ENCODE data around the gene TLCD1. TPM values are rescaled to one million over a fixed set of nuclear protein-coding genes. Genes with fewer than 3 reads are reported as not detected.
A peak's percentile ranks its signal among the peaks of the same experiment; 100 is the strongest.

The TLCD1 gene
- total RNA-seq, 1 experiment from 2014 or later: 50.7 TPM

- H4K8ac ChIP-seq (replicated peaks; ENCODE audit: insufficient read length, low read depth, low read length): no peak overlapping the region
- no peak overlapping the region for H2BK20ac ChIP-seq (ENCODE audit: low read depth, low read length, poor library complexity, severe bottlenecking)
- no peak overlapping the region for H4K91ac ChIP-seq (ENCODE audit: insufficient read length, low read depth, low read length)
- H4K20me1 ChIP-seq (ENCODE audit: control insufficient read depth, insufficient read depth, insufficient read length): peaks cover 4% of the 10 kb centered on the region
- no peaks in the 10 kb centered on the region for H3K4me1 ChIP-seq (ENCODE audit: insufficient read depth, low read length)
- H3K14ac ChIP-seq (ENCODE audit: insufficient read depth, low read length): no peak overlapping the region
- no peak overlapping the region for H3K56ac ChIP-seq (ENCODE audit: insufficient read length, low read depth, low read length)
- H2BK5ac ChIP-seq (ENCODE audit: insufficient read length, low read length): no peak overlapping the region
- H3K23ac ChIP-seq (ENCODE audit: insufficient read length, low read depth, low read length): no peak overlapping the region
- H3K27ac Mint-ChIP-seq: peak overlapping the region; percentile 72 to 91 (median 91); a peak in 6 of 7 replicates
- no peak overlapping the region for H3K27ac ChIP-seq (ENCODE audit: insufficient read length, low read depth, low read length)
- H3K9me3 Mint-ChIP-seq: no peaks in the 10 kb centered on the region
- H3K4me2 ChIP-seq (ENCODE audit: insufficient read depth, insufficient read length, low read length): no peak overlapping the region
- H2BK12ac ChIP-seq (ENCODE audit: insufficient read length, low read depth, low read length): no peak overlapping the region
- TF ChIP-seq CTCF (conservative IDR thresholded peaks at IDR 0.05): no peak
- no peak overlapping the region for H3K4ac ChIP-seq (ENCODE audit: low read depth, low read length)
- H2BK120ac ChIP-seq (ENCODE audit: low read depth, low read length, poor library complexity, severe bottlenecking): no peak overlapping the region
- no peak overlapping the region for H4K5ac ChIP-seq (ENCODE audit: insufficient read length, low read depth, low read length)
- peaks cover 40 to 82% (median 70%) of the 10 kb centered on the region in 3 experiments; a peak in 6 of 7 replicates for H3K36me3 Mint-ChIP-seq (ENCODE audit: insufficient read depth in 1 of 3, low read depth in 3 of 3)
- WGBS (ENCODE audit: extremely low coverage, insufficient read length, low lambda C conversion rate): no CpG with 5 or more reads among the region's 10 CpGs
- no peak overlapping the region for H2AFZ ChIP-seq (ENCODE audit: low read length)
- no peak overlapping the region for H2AK5ac ChIP-seq (ENCODE audit: insufficient read length, low read length)
- no peaks in the 10 kb centered on the region for H3K9me3 ChIP-seq (ENCODE audit: control insufficient read depth, low read depth, low read length)
- no peak overlapping the region for H3K9ac ChIP-seq (ENCODE audit: extremely low read depth, insufficient read length, low read length)
- H3K4me3 Mint-ChIP-seq: peak overlapping the region in 1 of 2 experiments; percentile 21; a peak in 1 of 5 replicates
- H3K27me3 ChIP-seq (ENCODE audit: insufficient read depth, low read length): no peaks in the 10 kb centered on the region
- H3K23me2 ChIP-seq (ENCODE audit: insufficient read length, low read depth, low read length, poor library complexity, severe bottlenecking): no peaks in the 10 kb centered on the region
- H3T11ph ChIP-seq (ENCODE audit: low read length): no peak overlapping the region
- no peak for DNase-seq
- peaks cover 28 to 31% of the 10 kb centered on the region in 2 experiments for H3K4me1 Mint-ChIP-seq
- H3K18ac ChIP-seq (ENCODE audit: insufficient read length, low read depth, low read length): no peak overlapping the region
- no peaks in the 10 kb centered on the region for H3K27me3 Mint-ChIP-seq (ENCODE audit: low read depth)
- no peaks in the 10 kb centered on the region for H3K79me1 ChIP-seq (ENCODE audit: insufficient read depth, low read depth, low read length, poor library complexity, severe bottlenecking)
- H2BK15ac ChIP-seq (ENCODE audit: low read depth, low read length): no peak overlapping the region
- H3K79me2 ChIP-seq (ENCODE audit: insufficient read depth, low read length): no peaks in the 10 kb centered on the region
Observed at GRCh38 chr17:28702026-28702751, 23.8 kb downstream of the TLCD1 start.

Data from H9 (cell line).